Mucosa of rectum (tissue), 2 donors: Measurements from ENCODE around the gene ZNF277.

Experiments
- H3K27ac ChIP-seq, 2 donors: one replicate each; pipeline ENCODE4 v1.7.0; 2013; ENCODE audit warnings: inconsistent platforms in 2 of 2, low read depth in 2 of 2, low read length in 2 of 2
- H3K27me3 ChIP-seq, 2 donors: one replicate each; pipeline ENCODE4 v1.7.0; 2013; ENCODE audit warnings: low read length in 2 of 2; ENCODE audit not compliant: control insufficient read depth in 2 of 2, insufficient read depth in 2 of 2
- H3K36me3 ChIP-seq, 2 donors: one replicate each; pipeline ENCODE4 v1.7.0; 2013; ENCODE audit warnings: low read length in 2 of 2; ENCODE audit not compliant: control insufficient read depth in 2 of 2, insufficient read depth in 2 of 2
- H3K4me1 ChIP-seq, 2 donors: one replicate each; pipeline ENCODE4 v1.7.0; 2013; ENCODE audit warnings: low read length in 2 of 2, mild to moderate bottlenecking in 1 of 2; ENCODE audit not compliant: control insufficient read depth in 2 of 2, insufficient read depth in 2 of 2
- H3K4me3 ChIP-seq, 2 donors: one replicate each; pipeline ENCODE4 v1.7.0; 2013; ENCODE audit warnings: low read length in 2 of 2
- H3K9ac ChIP-seq, 2 donors: one replicate each; pipeline ENCODE4 v1.7.0; 2013; ENCODE audit warnings: low read length in 2 of 2, low read depth in 1 of 2, mild to moderate bottlenecking in 1 of 2
- H3K9me3 ChIP-seq, 2 donors: one replicate each; pipeline ENCODE4 v1.7.0; 2013; ENCODE audit warnings: low read length in 2 of 2; ENCODE audit not compliant: control insufficient read depth in 2 of 2
- donor health status: healthy.
- donor health status: Normal muscosa, but diverticular disease.

The ZNF277 gene

GRCh38 chr7:112263519-112263918 lies 57.0 kb downstream of the ZNF277 start:
- Histone ChIP-seq H3K9me3 (no peaks in the 10 kb centered on the region), H3K9ac (no peak overlapping the region), H3K27me3 (no peaks in the 10 kb centered on the region), H3K4me1 (peaks cover 7 to 8% of the 10 kb centered on the region in 2 donors), H3K27ac (peak overlapping the region; percentile 18 to 45), H3K36me3 (no peaks in the 10 kb centered on the region), H3K4me3 (no peak overlapping the region)

DNA sequence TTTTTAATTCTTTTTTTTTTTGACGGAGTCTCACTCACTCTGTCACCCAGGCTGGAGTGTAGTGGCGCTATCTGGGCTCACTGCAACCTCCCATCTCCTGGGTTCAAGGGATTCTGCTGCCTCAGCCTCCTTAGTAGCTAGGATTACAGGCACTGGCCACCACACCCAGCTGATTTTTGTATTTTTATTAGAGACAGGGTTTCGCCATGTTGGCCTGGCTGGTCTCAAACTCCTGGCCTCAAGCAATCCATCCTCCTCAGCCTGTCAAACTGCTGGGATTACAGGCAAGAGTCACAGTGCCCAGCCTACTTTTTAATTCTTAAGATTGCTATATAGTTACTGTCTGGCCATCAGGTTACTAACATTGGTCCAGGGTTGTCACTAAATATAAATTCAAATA lies 59.6 kb downstream of the ZNF277 start:
- Histone ChIP-seq H3K4me3 (no peak overlapping the region), H3K9ac (no peak overlapping the region), H3K36me3 (no peaks in the 10 kb centered on the region), H3K4me1 (peaks cover 7 to 8% of the 10 kb centered on the region in 2 donors), H3K27ac (no peak overlapping the region), H3K9me3 (no peaks in the 10 kb centered on the region), H3K27me3 (no peaks in the 10 kb centered on the region)

DNA sequence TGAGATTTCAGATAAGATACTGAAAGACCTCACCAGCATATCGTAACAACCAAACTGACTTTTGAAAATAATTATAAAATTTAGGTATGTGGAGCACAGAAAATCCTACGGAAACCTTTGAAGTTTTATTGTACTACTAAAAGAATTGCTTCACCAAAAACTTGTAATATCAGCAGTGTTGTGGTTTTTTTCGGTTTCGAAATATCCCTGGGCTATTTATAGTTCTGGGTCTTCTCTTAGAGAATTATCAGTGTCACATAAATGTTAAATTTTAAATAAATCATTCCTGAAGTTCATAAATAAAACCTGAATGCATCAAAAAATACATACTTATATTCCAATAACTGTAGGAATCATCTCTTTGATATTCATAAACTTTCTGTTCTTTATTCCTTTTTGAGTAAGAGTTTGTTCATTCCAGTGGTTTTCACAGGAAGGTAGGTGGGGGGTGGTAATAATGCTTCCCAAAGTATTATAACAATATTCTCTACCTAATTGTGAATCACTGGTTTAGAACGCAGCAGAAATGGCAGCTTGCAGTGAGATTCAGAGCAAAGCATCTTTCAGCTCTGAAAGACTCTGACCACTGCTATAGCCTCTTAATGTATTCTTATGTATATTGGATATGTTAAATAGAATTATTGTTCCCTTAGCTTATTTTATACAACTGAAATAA lies 60.2 kb downstream of the ZNF277 start:
- peaks cover 7 to 8% of the 10 kb centered on the region in 2 donors for H3K4me1 ChIP-seq
- H3K9ac ChIP-seq, result no peak overlapping the region
- H3K9me3 ChIP-seq, result no peaks in the 10 kb centered on the region
- H3K27ac ChIP-seq, result no peak overlapping the region
- no peaks in the 10 kb centered on the region for H3K36me3 ChIP-seq
- no peaks in the 10 kb centered on the region for H3K27me3 ChIP-seq
- no peak overlapping the region for H3K4me3 ChIP-seq

GRCh38 chr7:112267944-112268691 lies 61.6 kb downstream of the ZNF277 start:
- no peaks in the 10 kb centered on the region for H3K9me3 ChIP-seq
- no peak overlapping the region for H3K4me3 ChIP-seq
- H3K36me3 ChIP-seq, result no peaks in the 10 kb centered on the region
- H3K9ac ChIP-seq, result no peak overlapping the region
- no peak overlapping the region for H3K27ac ChIP-seq
- H3K27me3 ChIP-seq, result no peaks in the 10 kb centered on the region
- H3K4me1 ChIP-seq, result peaks cover 4 to 5% of the 10 kb centered on the region in 2 donors

DNA sequence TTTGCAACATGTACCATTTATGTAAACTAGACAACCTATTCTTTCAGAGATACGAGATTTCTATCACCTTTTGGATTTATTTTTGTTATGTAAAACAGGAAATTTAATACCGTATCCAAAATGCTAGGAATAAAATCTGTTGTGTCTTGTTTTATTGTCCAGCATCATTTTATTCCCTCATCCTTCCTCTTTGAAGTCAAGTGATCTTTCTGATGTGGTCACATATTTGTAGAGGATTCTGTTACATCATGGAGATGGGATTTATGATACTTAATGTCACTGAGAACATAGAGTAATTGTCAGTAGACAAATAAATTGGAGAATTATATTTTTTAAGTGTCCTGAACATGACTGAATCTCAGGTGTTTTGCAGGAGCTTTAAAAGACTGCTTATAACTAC lies 64.7 kb downstream of the ZNF277 start:
- H3K36me3 ChIP-seq, result no peaks in the 10 kb centered on the region
- no peak overlapping the region for H3K4me3 ChIP-seq
- H3K4me1 ChIP-seq, result no peaks in the 10 kb centered on the region
- H3K9ac ChIP-seq, result no peak overlapping the region
- H3K27ac ChIP-seq, result no peak overlapping the region
- H3K27me3 ChIP-seq, result no peaks in the 10 kb centered on the region
- H3K9me3 ChIP-seq, result no peaks in the 10 kb centered on the region

DNA sequence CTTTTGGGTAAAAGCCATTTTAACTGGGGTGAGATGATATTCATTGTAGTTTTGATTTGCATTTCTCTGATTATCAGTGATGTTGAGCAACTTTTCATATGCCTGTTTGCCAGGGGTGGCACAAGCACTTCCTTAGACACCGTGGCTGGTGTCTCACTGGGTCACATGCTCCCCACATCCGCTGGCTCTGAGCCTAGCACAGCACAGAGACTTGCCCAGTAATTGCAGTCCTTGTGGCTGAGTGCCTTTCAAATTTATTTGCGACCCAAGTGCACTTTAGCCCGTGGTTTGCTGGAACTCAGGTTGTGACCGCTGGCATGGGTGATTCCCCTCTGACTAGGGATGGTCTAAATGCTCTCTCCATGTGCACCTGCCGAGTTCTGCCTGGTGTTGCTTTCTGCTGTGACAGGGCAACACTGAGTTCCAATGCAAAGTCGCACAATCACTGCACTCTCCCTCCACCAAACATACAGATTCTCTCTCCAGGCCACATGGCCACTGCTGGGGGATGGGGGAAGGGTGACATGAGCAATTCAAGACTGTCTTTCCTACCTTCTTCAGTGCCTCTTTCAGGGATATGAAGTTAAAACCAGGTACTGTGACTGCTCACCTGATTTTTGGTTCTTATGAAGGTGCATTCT lies 66.5 kb downstream of the ZNF277 start:
- H3K4me3 ChIP-seq, result no peak overlapping the region
- H3K9me3 ChIP-seq, result no peaks in the 10 kb centered on the region
- no peaks in the 10 kb centered on the region for H3K4me1 ChIP-seq
- no peaks in the 10 kb centered on the region for H3K27me3 ChIP-seq
- no peaks in the 10 kb centered on the region for H3K36me3 ChIP-seq
- no peak overlapping the region for H3K27ac ChIP-seq
- H3K9ac ChIP-seq, result no peak overlapping the region

- H3K9me3 ChIP-seq, result no peaks in the 10 kb centered on the region
- no peak overlapping the region for H3K4me3 ChIP-seq
These were observed 72.5 kb downstream of the ZNF277 start for GRCh38 chr7:112279042-112279441.

DNA sequence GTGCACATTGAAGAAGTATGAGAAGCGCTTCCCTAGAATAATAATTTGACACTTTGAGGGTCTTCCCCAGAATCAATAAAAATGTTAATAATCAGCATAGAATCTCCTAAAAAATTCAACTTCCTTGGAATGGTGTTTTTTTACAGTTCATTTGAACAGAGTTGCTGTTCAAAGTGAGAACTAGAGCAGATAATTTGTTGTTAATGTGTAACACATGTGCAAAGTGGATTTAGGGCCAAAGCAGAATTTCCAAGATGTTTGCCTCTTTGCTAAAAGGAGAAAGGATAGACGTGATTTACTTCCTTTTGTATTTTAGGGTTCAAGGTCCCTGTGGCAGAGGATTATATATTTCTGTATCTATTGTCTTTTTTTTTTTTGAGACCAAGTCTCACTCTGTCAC lies 73.8 kb downstream of the ZNF277 start:
- Histone ChIP-seq H3K9ac (no peak overlapping the region), H3K4me3 (no peak overlapping the region), H3K9me3 (no peaks in the 10 kb centered on the region), H3K27me3 (no peaks in the 10 kb centered on the region), H3K36me3 (no peaks in the 10 kb centered on the region), H3K27ac (no peak overlapping the region), H3K4me1 (no peaks in the 10 kb centered on the region)

More at GRCh38 chr7:112279042-112279441, 72.5 kb downstream of the ZNF277 start:
- Histone ChIP-seq H3K27me3 (no peaks in the 10 kb centered on the region), H3K27ac (no peak overlapping the region), H3K36me3 (no peaks in the 10 kb centered on the region), H3K9ac (no peak overlapping the region), H3K4me1 (no peaks in the 10 kb centered on the region)

GRCh38 chr7:112282476-112283188 lies 76.1 kb downstream of the ZNF277 start:
- Histone ChIP-seq H3K9ac (no peak overlapping the region), H3K4me3 (no peak overlapping the region), H3K36me3 (no peaks in the 10 kb centered on the region), H3K27me3 (no peaks in the 10 kb centered on the region), H3K9me3 (no peaks in the 10 kb centered on the region), H3K27ac (no peak overlapping the region), H3K4me1 (no peaks in the 10 kb centered on the region)
